ENCODE measurements around the gene TTC21B. TPM values are rescaled to one million over a fixed set of nuclear protein-coding genes. Genes with fewer than 3 reads are reported as not detected.
A peak's percentile ranks its signal among the peaks of the same experiment; 100 is the strongest.

The TTC21B gene
- total RNA-seq, 4 donors from 2014 or later = 19.9 to 37.0 (median 22.9) TPM

DNA sequence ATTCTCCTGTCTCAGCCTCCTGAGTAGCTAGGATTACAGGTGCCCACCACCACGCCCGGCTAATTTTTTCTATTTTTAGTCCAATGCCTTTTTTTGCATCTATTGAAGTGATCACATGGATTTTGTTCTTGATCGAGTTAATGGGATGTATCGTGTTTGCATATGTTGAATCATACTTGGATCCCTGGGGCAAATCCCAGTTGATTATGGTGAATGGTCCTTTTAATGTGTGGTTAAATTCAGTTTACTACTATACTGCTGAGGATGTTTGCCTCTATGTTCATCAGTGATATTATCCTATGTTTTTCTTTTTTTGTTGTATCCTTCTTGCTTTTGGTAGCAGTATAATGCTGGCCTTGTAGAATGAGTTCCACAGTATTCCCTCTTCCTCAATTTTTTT is 8.2 kb upstream of the TTC21B start:
- H3K27me3 ChIP-seq = no peaks in the 10 kb centered on the region
- H3K27ac ChIP-seq (replicated peaks in 1 of 4) = no peak overlapping the region
- no peaks in the 10 kb centered on the region for H3K9me3 ChIP-seq
- intact Hi-C loops (cut with DNase I) = no loop called here
- no peak for TF ChIP-seq POLR2A (IDR thresholded peaks at IDR 0.05; ENCODE audit: low read depth)
- TF ChIP-seq EP300 (IDR thresholded peaks at IDR 0.05) = no peak
- TF ChIP-seq, protein P1, sequence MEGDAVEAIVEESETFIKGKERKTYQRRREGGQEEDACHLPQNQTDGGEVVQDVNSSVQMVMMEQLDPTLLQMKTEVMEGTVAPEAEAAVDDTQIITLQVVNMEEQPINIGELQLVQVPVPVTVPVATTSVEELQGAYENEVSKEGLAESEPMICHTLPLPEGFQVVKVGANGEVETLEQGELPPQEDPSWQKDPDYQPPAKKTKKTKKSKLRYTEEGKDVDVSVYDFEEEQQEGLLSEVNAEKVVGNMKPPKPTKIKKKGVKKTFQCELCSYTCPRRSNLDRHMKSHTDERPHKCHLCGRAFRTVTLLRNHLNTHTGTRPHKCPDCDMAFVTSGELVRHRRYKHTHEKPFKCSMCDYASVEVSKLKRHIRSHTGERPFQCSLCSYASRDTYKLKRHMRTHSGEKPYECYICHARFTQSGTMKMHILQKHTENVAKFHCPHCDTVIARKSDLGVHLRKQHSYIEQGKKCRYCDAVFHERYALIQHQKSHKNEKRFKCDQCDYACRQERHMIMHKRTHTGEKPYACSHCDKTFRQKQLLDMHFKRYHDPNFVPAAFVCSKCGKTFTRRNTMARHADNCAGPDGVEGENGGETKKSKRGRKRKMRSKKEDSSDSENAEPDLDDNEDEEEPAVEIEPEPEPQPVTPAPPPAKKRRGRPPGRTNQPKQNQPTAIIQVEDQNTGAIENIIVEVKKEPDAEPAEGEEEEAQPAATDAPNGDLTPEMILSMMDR (IDR thresholded peaks at IDR 0.05) = no peak
- no peak for TF ChIP-seq POLR2AphosphoS5 (IDR thresholded peaks at IDR 0.05)
- no peaks in the 10 kb centered on the region for H3K4me1 ChIP-seq
- no peak for DNase-seq (ENCODE audit: extremely low spot score)
- WGBS = 78% methylated on average over 4 of the region's 4 CpGs
- H3K36me3 ChIP-seq = no peaks in the 10 kb centered on the region
- no peak overlapping the region for H3K4me3 ChIP-seq

DNA sequence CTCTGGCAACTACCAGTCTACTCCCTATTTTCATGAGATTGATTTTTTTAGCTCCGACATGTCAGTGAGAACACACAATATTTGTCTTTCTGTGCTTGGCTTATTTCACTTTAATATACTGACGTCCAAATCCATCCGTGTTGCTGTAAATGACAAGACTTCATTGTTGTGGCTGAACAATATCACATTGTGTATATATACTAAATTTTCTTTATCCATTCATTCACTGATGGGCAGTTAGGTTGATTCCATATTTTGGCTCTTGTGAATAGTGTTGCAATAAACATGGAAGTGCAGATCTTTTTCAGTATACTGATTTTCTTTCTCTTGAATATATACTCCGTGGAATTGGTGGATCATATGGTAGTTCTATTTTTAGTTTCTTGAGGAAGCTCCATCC is 5.8 kb upstream of the TTC21B start:
- H3K4me3 ChIP-seq = no peak overlapping the region
- no peak for DNase-seq (ENCODE audit: extremely low spot score)
- H3K9me3 ChIP-seq = no peaks in the 10 kb centered on the region
- H3K36me3 ChIP-seq = no peaks in the 10 kb centered on the region
- TF ChIP-seq, protein P1 (IDR thresholded peaks at IDR 0.05) = no peak
- no peak for TF ChIP-seq EP300 (IDR thresholded peaks at IDR 0.05)
- TF ChIP-seq POLR2A (IDR thresholded peaks at IDR 0.05; ENCODE audit: low read depth) = no peak
- 85% methylated on average over 4 of the region's 4 CpGs for WGBS
- H3K27ac ChIP-seq (replicated peaks in 1 of 4) = no peak overlapping the region
- H3K4me1 ChIP-seq = peaks cover 8 to 11% (median 9%) of the 10 kb centered on the region in 4 donors
- intact Hi-C loops (cut with DNase I) = no loop called here
- no peaks in the 10 kb centered on the region for H3K27me3 ChIP-seq

DNA sequence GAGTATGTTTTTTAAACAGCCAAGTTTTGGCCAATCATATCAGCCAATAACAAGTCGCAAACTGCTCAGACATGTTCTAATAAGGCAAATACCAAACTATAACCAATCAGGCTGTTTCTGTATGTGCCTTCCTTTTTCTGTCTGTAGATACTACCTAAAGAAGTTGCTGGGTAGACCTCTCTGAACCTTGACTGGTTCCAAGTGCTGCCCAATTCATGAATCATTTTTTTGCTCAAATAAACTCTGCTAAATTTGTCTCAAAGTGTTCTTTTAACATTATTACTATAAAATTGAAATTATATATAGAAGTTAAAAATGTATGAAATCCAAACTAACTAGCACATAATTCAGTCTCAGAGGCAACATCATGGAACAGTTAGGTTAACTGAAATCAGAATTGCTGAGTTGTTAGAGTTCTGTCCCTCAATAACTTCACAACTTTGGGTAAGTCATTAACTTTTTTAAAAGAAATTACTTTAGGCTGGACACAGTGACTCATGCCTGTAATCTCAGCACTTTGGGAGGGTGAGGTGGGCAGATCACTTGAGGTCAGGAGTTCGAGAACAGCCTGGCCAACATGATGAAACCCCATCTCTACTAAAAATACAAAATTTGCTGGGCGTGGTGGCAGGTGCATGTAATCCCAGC is 4.9 kb upstream of the TTC21B start:
- Histone ChIP-seq H3K4me1 (peaks cover 10 to 13% (median 11%) of the 10 kb centered on the region in 4 donors), H3K9me3 (no peaks in the 10 kb centered on the region), H3K27me3 (no peaks in the 10 kb centered on the region), H3K4me3 (no peak overlapping the region), H3K27ac (replicated peaks in 1 of 4) (no peak overlapping the region), H3K36me3 (no peaks in the 10 kb centered on the region)
- intact Hi-C loops (cut with DNase I) = no loop called here
- 93% methylated on average over 3 of the region's 3 CpGs for WGBS
- no peak for DNase-seq (ENCODE audit: extremely low spot score)
- TF ChIP-seq POLR2A (IDR thresholded peaks at IDR 0.05; ENCODE audit: low read depth) (no peak), EP300 (IDR thresholded peaks at IDR 0.05) (no peak), POLR2AphosphoS5 (IDR thresholded peaks at IDR 0.05) (no peak)
- TF ChIP-seq, protein P1 (IDR thresholded peaks at IDR 0.05) = no peak

DNA sequence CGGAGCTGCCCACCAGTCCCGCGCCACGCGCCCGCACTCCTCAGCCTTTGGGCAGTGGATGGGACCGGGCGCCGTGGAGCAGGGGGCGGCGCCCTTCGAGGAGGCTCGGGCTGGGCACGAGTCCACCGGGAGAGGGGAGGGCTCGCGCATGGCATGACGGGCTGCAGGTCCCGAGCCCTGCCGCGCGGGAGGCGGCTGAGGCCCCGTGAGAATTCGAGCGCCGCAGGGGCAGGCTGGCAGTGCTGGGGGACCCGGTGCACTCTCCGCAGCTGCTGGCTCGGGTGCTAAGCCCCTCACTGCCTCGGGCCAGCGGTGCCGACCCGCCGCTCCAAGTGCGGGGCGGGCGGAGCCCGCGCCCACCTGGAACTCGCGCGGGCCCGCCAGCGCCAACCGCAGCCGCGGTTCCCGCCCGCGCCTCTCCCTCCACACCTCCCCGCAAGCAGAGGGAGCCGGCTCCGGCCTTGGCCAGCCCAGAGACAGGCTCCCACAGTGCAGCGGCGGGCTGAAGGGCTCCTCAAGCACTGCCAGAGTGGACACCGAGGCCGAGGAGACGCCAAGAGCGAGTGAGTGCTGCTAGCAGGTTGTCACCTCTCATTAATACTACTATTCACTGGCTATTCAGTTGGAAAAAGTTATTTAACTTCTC is 3.6 kb upstream of the TTC21B start:
- H3K4me3 ChIP-seq = peak overlapping the region in 2 of 4 donors; percentile 35 to 38
- no peaks in the 10 kb centered on the region for H3K27me3 ChIP-seq
- peaks cover 17 to 21% (median 20%) of the 10 kb centered on the region in 4 donors for H3K4me1 ChIP-seq
- intact Hi-C loops (cut with DNase I) = no loop called here
- no peaks in the 10 kb centered on the region for H3K36me3 ChIP-seq
- TF ChIP-seq POLR2A (IDR thresholded peaks at IDR 0.05; ENCODE audit: low read depth) (no peak), EP300 (IDR thresholded peaks at IDR 0.05) (no peak), POLR2AphosphoS5 (IDR thresholded peaks at IDR 0.05) (no peak)
- TF ChIP-seq, protein P1 (IDR thresholded peaks at IDR 0.05) = no peak
- no peak for DNase-seq (ENCODE audit: extremely low spot score)
- H3K9me3 ChIP-seq = no peaks in the 10 kb centered on the region
- H3K27ac ChIP-seq (replicated peaks in 1 of 4) = peak overlapping the region in 1 of 4 donors; percentile 9
- 82% methylated on average over 49 of the region's 60 CpGs for WGBS
